Upper lobe of right lung (tissue), 1 donor: Measurements from ENCODE around the gene ATP7A. TPM values are rescaled to one million over a fixed set of nuclear protein-coding genes. Genes with fewer than 3 reads are reported as not detected.

Experiments
- ATAC-seq: fragments of 200-7000 bp; cut with Tn5 transposase; one replicate; pipeline ENCODE4 v1.9.1; 2020; ENCODE audit warnings: mild to moderate bottlenecking, moderate library complexity
- DNase-seq: peaks from one replicate; pipeline ENCODE4 v3.0.0-alpha.2; 2020
- H3K27ac ChIP-seq: fragments of 200-600 bp; one replicate; pipeline ENCODE4 v1.8.0; 2022
- H3K27me3 ChIP-seq: fragments of 200-600 bp; one replicate; pipeline ENCODE4 v1.8.0; 2022; ENCODE audit warnings: mild to moderate bottlenecking
- H3K36me3 ChIP-seq: fragments of 200-600 bp; one replicate; pipeline ENCODE4 v1.8.0; 2022
- H3K4me1 ChIP-seq: fragments of 200-600 bp; one replicate; pipeline ENCODE4 v1.8.0; 2022
- H3K4me3 ChIP-seq: fragments of 200-600 bp; one replicate; pipeline ENCODE4 v1.8.0; 2022; ENCODE audit warnings: mild to moderate bottlenecking
- H3K9me3 ChIP-seq: fragments of 200-600 bp; one replicate; pipeline ENCODE4 v1.8.0; 2022
- CTCF ChIP-seq: fragments of 200-600 bp; IDR thresholded peaks from one replicate; pipeline ENCODE4 v1.8.0; 2022; ENCODE audit warnings: antibody characterized with exemption
- intact Hi-C: fragments of 100-400 bp; cut with DNase I; formaldehyde crosslinking; loops from one replicate; pipeline ENCODE4 v1.11.0; 2022
- total RNA-seq: library from RNA; stranded (reverse); fragmentation: NEBNext Ultra II Directional; extraction: Animal tissue kit (Norgen Biotek cat#: 25700); gene quantifications from one replicate; pipeline ENCODE4 v1.2.1, GENCODE V29; 2021
- donor health status: DM: no; HTN: yes; CAD: no; lungs with severe emphysema.

Gene ATP7A
- total RNA-seq, 1 donor from 2014 or later, result 16.4 TPM

- TF ChIP-seq CTCF, result no peak
- no peaks in the 10 kb centered on the region for H3K36me3 ChIP-seq
- H3K27me3 ChIP-seq, result no peaks in the 10 kb centered on the region
- intact Hi-C loops, result no loop called here
- no peaks in the 10 kb centered on the region for H3K4me1 ChIP-seq
- no peak overlapping the region for H3K4me3 ChIP-seq
- H3K27ac ChIP-seq, result no peak overlapping the region
- H3K9me3 ChIP-seq, result no peaks in the 10 kb centered on the region
- DNase-seq, result no peak
- ATAC-seq, result no peak
These were observed 66.6 kb downstream of the ATP7A start for GRCh38 chrX:77977095-77977494.

GRCh38 chrX:77977518-77977917, 67.0 kb downstream of the ATP7A start:
- H3K4me1 ChIP-seq, result no peaks in the 10 kb centered on the region
- no peak overlapping the region for H3K27ac ChIP-seq
- ATAC-seq, result no peak
- intact Hi-C loops, result no loop called here
- no peak for TF ChIP-seq CTCF
- no peaks in the 10 kb centered on the region for H3K9me3 ChIP-seq
- no peak for DNase-seq
- H3K36me3 ChIP-seq, result no peaks in the 10 kb centered on the region
- no peaks in the 10 kb centered on the region for H3K27me3 ChIP-seq
- no peak overlapping the region for H3K4me3 ChIP-seq

- H3K36me3 ChIP-seq, result no peaks in the 10 kb centered on the region
- intact Hi-C loops, result no loop called here
- no peak overlapping the region for H3K27ac ChIP-seq
- no peaks in the 10 kb centered on the region for H3K4me1 ChIP-seq
- H3K4me3 ChIP-seq, result no peak overlapping the region
- ATAC-seq (no peak), DNase-seq (no peak)
- H3K27me3 ChIP-seq, result no peaks in the 10 kb centered on the region
- TF ChIP-seq CTCF, result no peak
- H3K9me3 ChIP-seq, result no peaks in the 10 kb centered on the region
These were observed 69.4 kb downstream of the ATP7A start for GRCh38 chrX:77979870-77980269.

GRCh38 chrX:78011846-78012245, 101.4 kb downstream of the ATP7A start:
- H3K27ac ChIP-seq, result no peak overlapping the region
- DNase-seq, result no peak
- H3K36me3 ChIP-seq, result no peaks in the 10 kb centered on the region
- intact Hi-C loops, result no loop called here
- no peaks in the 10 kb centered on the region for H3K4me1 ChIP-seq
- ATAC-seq, result no peak
- no peak for TF ChIP-seq CTCF
- H3K27me3 ChIP-seq, result no peaks in the 10 kb centered on the region
- H3K4me3 ChIP-seq, result no peak overlapping the region
- no peaks in the 10 kb centered on the region for H3K9me3 ChIP-seq

GRCh38 chrX:78019586-78020483, 109.3 kb downstream of the ATP7A start:
- TF ChIP-seq CTCF, result no peak

More at GRCh38 chrX:78019586-78020483, 109.3 kb downstream of the ATP7A start:
- intact Hi-C loops, result no loop called here
- ATAC-seq (peak; percentile 78), DNase-seq (no peak)
- no peaks in the 10 kb centered on the region for H3K4me1 ChIP-seq
- H3K9me3 ChIP-seq, result no peaks in the 10 kb centered on the region
- no peaks in the 10 kb centered on the region for H3K27me3 ChIP-seq
- no peak overlapping the region for H3K4me3 ChIP-seq
- no peak overlapping the region for H3K27ac ChIP-seq
- no peaks in the 10 kb centered on the region for H3K36me3 ChIP-seq
